K562 (cell line): ENCODE measurements around the gene CDYL2. TPM values are rescaled to one million over a fixed set of nuclear protein-coding genes. Genes with fewer than 3 reads are reported as not detected.

ENCODE experiments used
- ATAC-seq: fragments of 200-7000 bp; cut with Tn5 transposase; 3 replicates; pipeline ENCODE4 v1.9.1; 2020; ENCODE audit warnings: moderate library complexity
- BruUV-seq: library from RNA; stranded (reverse); fragments of 400-500 nt; replicated peaks from 2 replicates; lab custom pipeline; 2021; lab: Mats Ljungman, UMichigan
- CTCF ChIA-PET: fragments of 300-600 bp; formaldehyde crosslinking; extraction: SDS; loops from one replicate; lab custom pipeline; 2021; ENCODE audit warnings: low intra/inter-chr PET ratio; lab: Yijun Ruan, JAX
- POLR2A ChIA-PET: fragments of 300-600, 350-650 bp; sonication (Branson Sonifier 250); formaldehyde crosslinking; extraction: SDS; loops from one replicate; lab custom pipeline; 2021; ENCODE audit warnings: antibody characterized with exemption, inconsistent platforms; lab: Yijun Ruan, JAX
- DNase-seq, 4 experiments: peaks; one replicate each; pipeline versions ENCODE4 v3.0.0 to v3.0.0-alpha.2; 2011 to 2018; ENCODE audit warnings: low spot score in 3 of 4, mixed read lengths in 3 of 4; ENCODE audit errors: extremely low read depth in 1 of 4
- FAIRE-seq: peaks from 2 replicates; lab custom pipeline; 2011; peaks lifted over from hg19 to GRCh38; lab: Jason Lieb, UNC
- H2AFZ ChIP-seq: 2 replicates; pipeline ENCODE4 v1.6.0; 2011; ENCODE audit warnings: low read depth, low read length, control low read depth, inconsistent platforms
- H3K27ac ChIP-seq: fragments of 200-600 bp; 3 replicates; pipeline ENCODE4 v1.8.0; 2011; ENCODE audit warnings: low read depth, mild to moderate bottlenecking, control low read depth, inconsistent platforms, low read length, moderate library complexity, mixed read lengths; ENCODE audit errors: extremely low read depth
- H3K27me3 ChIP-seq, 2 experiments: fragments of 300-600 bp in 1 of 2; 2 replicates in 1 of 2; 3 replicates in 1 of 2; pipeline versions ENCODE4 v1.6.0 to v1.8.0; 2011; ENCODE audit warnings: inconsistent platforms in 2 of 2, low read length in 2 of 2, mild to moderate bottlenecking in 1 of 2, mixed read lengths in 1 of 2, moderate library complexity in 1 of 2; ENCODE audit not compliant: control insufficient read depth in 2 of 2, insufficient read depth in 2 of 2
- H3K36me3 ChIP-seq: fragments of 300-600 bp; 3 replicates; pipeline ENCODE4 v1.8.0; 2011; ENCODE audit warnings: mild to moderate bottlenecking, low read length, inconsistent platforms; ENCODE audit not compliant: control insufficient read depth, insufficient read depth
- H3K4me1 ChIP-seq, 2 experiments: fragments of 200-600 bp in 1 of 2; replicated peaks in 1 of 2; 2 replicates in 1 of 2; 3 replicates in 1 of 2; pipeline versions ENCODE4 v1.5.1 to v1.8.0; 2011; ENCODE audit warnings: inconsistent platforms in 2 of 2, low read length in 2 of 2, mild to moderate bottlenecking in 1 of 2, mixed read lengths in 1 of 2, moderate library complexity in 1 of 2; ENCODE audit not compliant: control insufficient read depth in 2 of 2, insufficient read depth in 2 of 2
- H3K4me2 ChIP-seq: 2 replicates; pipeline ENCODE4 v1.6.1; 2011; ENCODE audit warnings: low read length, control low read depth, inconsistent platforms, mixed read lengths; ENCODE audit not compliant: insufficient read depth
- H3K4me3 ChIP-seq: fragments of 200-600 bp; sonication (generic), shearing (Covaris generic); 2 replicates; pipeline ENCODE4 v1.5.1; 2016; ENCODE audit warnings: control low read depth, inconsistent platforms
- H3K79me2 ChIP-seq: fragments of 200-600 bp; 3 replicates; pipeline ENCODE4 v1.8.0; 2011; ENCODE audit warnings: low read length, inconsistent platforms; ENCODE audit not compliant: control insufficient read depth, insufficient read depth
- H3K9ac ChIP-seq, 2 experiments: 2 replicates each; pipeline versions ENCODE4 v1.6.0 to v1.6.1; 2011; ENCODE audit warnings: low read depth in 2 of 2, low read length in 2 of 2, control low read depth in 1 of 2, inconsistent platforms in 1 of 2, mild to moderate bottlenecking in 1 of 2, mixed read lengths in 1 of 2; ENCODE audit not compliant: insufficient read depth in 1 of 2
- H3K9me1 ChIP-seq: one replicate; pipeline ENCODE4 v1.6.0; 2011; ENCODE audit warnings: inconsistent platforms, mild to moderate bottlenecking, low read length, moderate library complexity; ENCODE audit not compliant: control insufficient read depth, insufficient read depth
- H3K9me3 ChIP-seq: replicated peaks from 2 replicates; pipeline ENCODE4 v1.5.1; 2011; ENCODE audit warnings: low read depth, low read length, inconsistent platforms; ENCODE audit not compliant: control insufficient read depth, insufficient read depth
- H4K20me1 ChIP-seq: replicated peaks from 2 replicates; pipeline ENCODE4 v1.6.1; 2011; ENCODE audit warnings: low read length, inconsistent platforms, mixed read lengths; ENCODE audit not compliant: control insufficient read depth, insufficient read depth
- ARNT ChIP-seq, 2 experiments: fragments of 450-650 bp; IDR thresholded peaks; 2 replicates each; pipeline ENCODE4 v1.6.1; 2016; ENCODE audit warnings: mild to moderate bottlenecking in 1 of 2
- CBFA2T3 ChIP-seq: fragments of 450-650 bp; IDR thresholded peaks from 2 replicates; pipeline ENCODE4 v1.6.1; 2017
- ESRRB ChIP-seq: fragments of 250-450 bp; sonication (Bioruptor Pico); IDR thresholded peaks from 2 replicates; pipeline ENCODE4 v1.5.0; 2020; ENCODE audit warnings: mild to moderate bottlenecking, moderate library complexity, borderline replicate concordance
- FOXA1 ChIP-seq: fragments of 450-650 bp; IDR thresholded peaks from 2 replicates; pipeline ENCODE4 v1.6.1; 2016; ENCODE audit warnings: mild to moderate bottlenecking, borderline replicate concordance
- HEY1 ChIP-seq: fragments of 250-450 bp; sonication (Bioruptor Pico); IDR thresholded peaks from 2 replicates; pipeline ENCODE4 v1.5.0; 2020; ENCODE audit warnings: mild to moderate bottlenecking, moderate library complexity, borderline replicate concordance
- PHF21A ChIP-seq: fragments of 450-650 bp; IDR thresholded peaks from 2 replicates; pipeline ENCODE4 v1.6.1; 2017; ENCODE audit warnings: low read depth, borderline replicate concordance
- POLR2A ChIP-seq: fragments of 450-650 bp; conservative IDR thresholded peaks from 2 replicates; pipeline ENCODE4 v1.6.1; 2016
- POLR2H ChIP-seq: IDR thresholded peaks from 2 replicates; pipeline ENCODE4 v1.6.1; 2016; ENCODE audit warnings: missing genetic modification characterization, low read depth, mild to moderate bottlenecking, control low read depth, missing compliant biosample characterization, moderate library complexity
- TEAD1 ChIP-seq, 2 experiments: fragments of 450-650 bp in 1 of 2; sonication (generic) in 1 of 2; formaldehyde crosslinking; IDR thresholded peaks; 2 replicates each; pipeline versions ENCODE4 v1.4.0 to v1.8.0; 2020 to 2022; ENCODE audit warnings: mild to moderate bottlenecking in 2 of 2, missing genetic modification reagents in 1 of 2
- ZC3H8 ChIP-seq: fragments of 450-650 bp; IDR thresholded peaks from 2 replicates; pipeline ENCODE4 v1.6.1; 2017
- ZNF764 ChIP-seq: fragments of 250-450 bp; sonication (Bioruptor Pico); IDR thresholded peaks from 2 replicates; pipeline ENCODE4 v1.4.0; 2020; ENCODE audit warnings: low read depth, mild to moderate bottlenecking, moderate library complexity
- WGBS: fragments of 100-300 bp; shearing (Covaris generic); methylation state at CpG from one replicate; pipeline ENCODE4 v1.1.6; 2016; ENCODE audit warnings: low coverage, mixed read lengths; ENCODE audit not compliant: insufficient coverage; ENCODE audit errors: missing lambda C conversion rate; 5-methylcytosine and 5-hydroxymethylcytosine counted together
- in situ Hi-C: fragments of 300-500 bp; cut with MboI; formaldehyde crosslinking; loops from 4 replicates; pipeline ENCODE4 v1.15.0; 2018; ENCODE audit warnings: inconsistent platforms, mixed read lengths
- intact Hi-C: fragments of 100-400 bp; cut with micrococcal nuclease; formaldehyde crosslinking; loops from 2 replicates; pipeline ENCODE4 v1.14.2; 2022
- polyA plus RNA-seq, 8 experiments: library from polyadenylated mRNA; depleted of rRNA in 4 of 8; stranded (reverse) in 5 of 8; unstranded in 3 of 8; fragments of >200 nt; fragmentation: Nextera tagmentation in 2 of 8; fragmentation: Illumina TruSeq in 1 of 8; extraction: Ambion mirVana in 2 of 8; extraction: Trizol in 1 of 8; gene quantifications; 2 replicates each; pipeline versions ENCODE4 v1.2.1 to v1.2.3, GENCODE V29; 2011 to 2014; ENCODE audit warnings: inconsistent platforms in 1 of 8, missing spikeins in 1 of 8
- total RNA-seq, 7 experiments: library from RNA; depleted of rRNA in 6 of 7; stranded (reverse); fragments of >200 nt in 6 of 7; fragmentation: Illumina TruSeq in 2 of 7; extraction: Trizol in 2 of 7; gene quantifications; 2 replicates each; pipeline versions ENCODE4 v1.2.1 to v1.2.3, GENCODE V29; 2011 to 2021; ENCODE audit warnings: low replicate concordance in 1 of 7
- TF ChIP-seq, protein P1 (sequence below): sonication (generic); formaldehyde crosslinking; IDR thresholded peaks from 2 replicates; pipeline ENCODE4 v1.8.1; 2022; ENCODE audit warnings: missing genetic modification reagents

CDYL2 gene
- total and polyA plus RNA-seq, 9 of the 15 experiments (the other 6 are each of a cell fraction or from before 2014, with no cell fraction given), result under 0.01 to 0.04 (median 0.01) TPM; not detected in 6

DNA sequence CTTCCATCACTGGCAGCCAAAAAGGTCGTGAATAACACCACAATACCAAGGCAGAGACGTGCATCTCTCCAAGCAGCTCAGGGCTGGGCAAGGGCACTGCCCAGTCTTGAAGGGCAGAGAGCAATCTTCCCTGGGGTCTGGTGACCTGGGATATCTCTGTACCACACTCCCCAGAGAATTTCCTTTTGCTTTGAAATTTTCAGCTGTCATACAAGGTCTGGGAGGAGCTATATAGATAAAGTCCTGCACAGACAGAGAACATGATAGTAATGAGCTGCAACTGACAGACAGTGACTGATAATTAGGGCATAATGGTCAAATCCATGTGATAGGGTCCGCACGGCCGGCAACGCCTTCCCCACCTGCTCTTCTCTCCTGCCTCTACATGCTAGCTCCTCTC lies 195.5 kb downstream of the CDYL2 start:
- Histone ChIP-seq H4K20me1 (peaks cover 3% of the 10 kb centered on the region; the same call in 1 of the 2 replicates), H3K9me3 (no peaks in the 10 kb centered on the region), H3K9me1 (no peaks in the 10 kb centered on the region), H3K4me3 (no peak overlapping the region), H3K27ac (no peak overlapping the region), H2AFZ (no peak overlapping the region), H3K79me2 (no peaks in the 10 kb centered on the region), H3K27me3 (peaks cover 2 to 34% of the 10 kb centered on the region in 2 experiments; a peak in 3 of 5 replicates), H3K4me1 (no peaks in the 10 kb centered on the region), H3K4me2 (no peak overlapping the region), H3K36me3 (no peaks in the 10 kb centered on the region), H3K9ac (no peak overlapping the region)
- no peak for FAIRE-seq
- 0% methylated on average over 6 of the region's 6 CpGs for WGBS
- no peak for TF ChIP-seq HEY1 (CRISPR knock-in tag)
- TF ChIP-seq CBFA2T3, result 0 out of 2 replicates have a peak, but pooled peaks have one; percentile 6
- in situ Hi-C loops, result no loop called here
- ATAC-seq, result no peak
- intact Hi-C loops, result no loop called here
- no peak for DNase-seq
- ChIA-PET CTCF (no interaction called here), POLR2A (interaction anchor here (0.7 kb wide), 1 partner anchor 29 kb away, joined by 5 read pairs; no protein-coding TSS in a partner anchor)
- no TSS peak for BruUV-seq

DNA sequence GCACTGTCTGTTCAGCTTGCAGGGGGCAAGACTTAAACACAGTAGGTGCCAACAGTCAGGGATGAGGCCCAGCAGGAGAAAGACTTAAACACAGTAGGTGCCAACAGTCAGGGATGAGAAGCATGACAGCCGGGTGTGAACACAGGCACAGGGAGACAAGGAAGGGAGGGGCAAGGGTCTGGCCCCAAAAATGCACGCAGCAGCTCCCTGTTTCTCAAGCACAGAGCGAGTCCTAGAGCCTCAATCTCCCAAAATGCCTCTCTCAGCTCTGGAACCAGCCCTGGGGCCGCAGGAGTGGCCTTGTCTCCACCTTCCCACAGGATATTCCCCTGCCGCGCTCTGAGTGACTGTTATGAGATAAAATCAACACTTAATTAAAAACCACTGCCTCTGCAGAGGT lies 197.2 kb downstream of the CDYL2 start:
- H2AFZ ChIP-seq, result no peak overlapping the region
- H3K36me3 ChIP-seq, result no peaks in the 10 kb centered on the region
- BruUV-seq, result no TSS peak
- no peak overlapping the region for H3K9ac ChIP-seq
- ChIA-PET POLR2A (no interaction called here), CTCF (no interaction called here)
- in situ Hi-C loops, result no loop called here
- H3K9me3 ChIP-seq, result no peaks in the 10 kb centered on the region
- no peak for ATAC-seq
- no peak overlapping the region for H3K4me2 ChIP-seq
- FAIRE-seq, result no peak
- WGBS, result 1% methylated on average over 6 of the region's 6 CpGs
- H3K27me3 ChIP-seq, result peaks cover 2 to 29% of the 10 kb centered on the region in 2 experiments; a peak in 3 of 5 replicates
- H3K79me2 ChIP-seq, result no peaks in the 10 kb centered on the region
- no peak overlapping the region for H3K27ac ChIP-seq
- no peak for DNase-seq
- H3K4me1 ChIP-seq, result no peaks in the 10 kb centered on the region
- peaks cover 3% of the 10 kb centered on the region; the same call in 1 of the 2 replicates for H4K20me1 ChIP-seq
- no peaks in the 10 kb centered on the region for H3K9me1 ChIP-seq
- intact Hi-C loops, result no loop called here
- H3K4me3 ChIP-seq, result no peak overlapping the region
- TF ChIP-seq ZC3H8 (no peak), ZNF764 (CRISPR knock-in tag) (no peak), HEY1 (CRISPR knock-in tag) (no peak), ARNT (IDR thresholded peaks at IDR 0.05) (no peak), POLR2H (tag) (no peak), TEAD1 (CRISPR knock-in tag; IDR thresholded peaks at IDR 0.05) (no peak), POLR2A (no peak), ESRRB (CRISPR knock-in tag) (no peak), PHF21A (no peak), FOXA1 (no peak)
- TF ChIP-seq, protein P1, sequence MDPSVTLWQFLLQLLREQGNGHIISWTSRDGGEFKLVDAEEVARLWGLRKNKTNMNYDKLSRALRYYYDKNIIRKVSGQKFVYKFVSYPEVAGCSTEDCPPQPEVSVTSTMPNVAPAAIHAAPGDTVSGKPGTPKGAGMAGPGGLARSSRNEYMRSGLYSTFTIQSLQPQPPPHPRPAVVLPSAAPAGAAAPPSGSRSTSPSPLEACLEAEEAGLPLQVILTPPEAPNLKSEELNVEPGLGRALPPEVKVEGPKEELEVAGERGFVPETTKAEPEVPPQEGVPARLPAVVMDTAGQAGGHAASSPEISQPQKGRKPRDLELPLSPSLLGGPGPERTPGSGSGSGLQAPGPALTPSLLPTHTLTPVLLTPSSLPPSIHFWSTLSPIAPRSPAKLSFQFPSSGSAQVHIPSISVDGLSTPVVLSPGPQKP (CRISPR knock-in tag), result no peak
